ENCODE measurements around the gene NALCN.

NALCN gene

GRCh38 chr13:101408154-101408553 lies 8.2 kb downstream of the NALCN start:
- Histone ChIP-seq H3K9ac (ENCODE audit: low read length) (no peak overlapping the region), H3K4me3 (ENCODE audit: low read length) (no peak overlapping the region), H3K27ac (ENCODE audit: low read depth, low read length) (no peak overlapping the region), H3K4me1 (ENCODE audit: control insufficient read depth, insufficient read depth, low read length) (no peaks in the 10 kb centered on the region), H3K27me3 (ENCODE audit: control insufficient read depth, insufficient read depth, low read length) (no peaks in the 10 kb centered on the region), H3K36me3 (ENCODE audit: control insufficient read depth, insufficient read depth, low read length) (no peaks in the 10 kb centered on the region)

GRCh38 chr13:101406791-101407190 lies 9.5 kb downstream of the NALCN start:
- H3K36me3 ChIP-seq (ENCODE audit: control insufficient read depth, insufficient read depth, low read length) = no peaks in the 10 kb centered on the region
- H3K27me3 ChIP-seq (ENCODE audit: control insufficient read depth, insufficient read depth, low read length) = no peaks in the 10 kb centered on the region
- no peak overlapping the region for H3K9ac ChIP-seq (ENCODE audit: low read length)
- H3K4me1 ChIP-seq (ENCODE audit: control insufficient read depth, insufficient read depth, low read length) = no peaks in the 10 kb centered on the region
- no peak overlapping the region for H3K27ac ChIP-seq (ENCODE audit: low read depth, low read length)
- H3K4me3 ChIP-seq (ENCODE audit: low read length) = no peak overlapping the region

- Histone ChIP-seq H3K27me3 (ENCODE audit: control insufficient read depth, insufficient read depth, low read length) (no peaks in the 10 kb centered on the region), H3K4me1 (ENCODE audit: control insufficient read depth, insufficient read depth, low read length) (no peaks in the 10 kb centered on the region), H3K4me3 (ENCODE audit: low read length) (no peak overlapping the region), H3K36me3 (ENCODE audit: control insufficient read depth, insufficient read depth, low read length) (no peaks in the 10 kb centered on the region), H3K9ac (ENCODE audit: low read length) (no peak overlapping the region), H3K27ac (ENCODE audit: low read depth, low read length) (no peak overlapping the region)
These were observed 15.1 kb downstream of the NALCN start for GRCh38 chr13:101401196-101401595.

- Histone ChIP-seq H3K27ac (ENCODE audit: low read depth, low read length) (no peak overlapping the region), H3K9ac (ENCODE audit: low read length) (no peak overlapping the region), H3K27me3 (ENCODE audit: control insufficient read depth, insufficient read depth, low read length) (no peaks in the 10 kb centered on the region), H3K4me3 (ENCODE audit: low read length) (no peak overlapping the region), H3K36me3 (ENCODE audit: control insufficient read depth, insufficient read depth, low read length) (no peaks in the 10 kb centered on the region), H3K4me1 (ENCODE audit: control insufficient read depth, insufficient read depth, low read length) (no peaks in the 10 kb centered on the region)
These were observed 16.9 kb downstream of the NALCN start for GRCh38 chr13:101399365-101399764.

GRCh38 chr13:101398920-101399319 lies 17.4 kb downstream of the NALCN start:
- no peak overlapping the region for H3K27ac ChIP-seq (ENCODE audit: low read depth, low read length)
- H3K4me3 ChIP-seq (ENCODE audit: low read length) = no peak overlapping the region
- no peak overlapping the region for H3K9ac ChIP-seq (ENCODE audit: low read length)

GRCh38 chr13:101398191-101398590 lies 18.1 kb downstream of the NALCN start:
- H3K4me3 ChIP-seq (ENCODE audit: low read length) = no peak overlapping the region
- H3K9ac ChIP-seq (ENCODE audit: low read length) = no peak overlapping the region

More at GRCh38 chr13:101398920-101399319, 17.4 kb downstream of the NALCN start:
- Histone ChIP-seq H3K4me1 (ENCODE audit: control insufficient read depth, insufficient read depth, low read length) (no peaks in the 10 kb centered on the region), H3K36me3 (ENCODE audit: control insufficient read depth, insufficient read depth, low read length) (no peaks in the 10 kb centered on the region), H3K27me3 (ENCODE audit: control insufficient read depth, insufficient read depth, low read length) (no peaks in the 10 kb centered on the region)

GRCh38 chr13:101397742-101398141 lies 18.6 kb downstream of the NALCN start:
- H3K27me3 ChIP-seq (ENCODE audit: control insufficient read depth, insufficient read depth, low read length) = no peaks in the 10 kb centered on the region
- H3K36me3 ChIP-seq (ENCODE audit: control insufficient read depth, insufficient read depth, low read length) = no peaks in the 10 kb centered on the region
- H3K9ac ChIP-seq (ENCODE audit: low read length) = no peak overlapping the region
- no peak overlapping the region for H3K4me3 ChIP-seq (ENCODE audit: low read length)
- no peak overlapping the region for H3K27ac ChIP-seq (ENCODE audit: low read depth, low read length)
- no peaks in the 10 kb centered on the region for H3K4me1 ChIP-seq (ENCODE audit: control insufficient read depth, insufficient read depth, low read length)

More at GRCh38 chr13:101398191-101398590, 18.1 kb downstream of the NALCN start:
- H3K27me3 ChIP-seq (ENCODE audit: control insufficient read depth, insufficient read depth, low read length) = no peaks in the 10 kb centered on the region
- H3K36me3 ChIP-seq (ENCODE audit: control insufficient read depth, insufficient read depth, low read length) = no peaks in the 10 kb centered on the region
- H3K27ac ChIP-seq (ENCODE audit: low read depth, low read length) = no peak overlapping the region
- no peaks in the 10 kb centered on the region for H3K4me1 ChIP-seq (ENCODE audit: control insufficient read depth, insufficient read depth, low read length)

GRCh38 chr13:101394605-101395004 lies 21.7 kb downstream of the NALCN start:
- no peaks in the 10 kb centered on the region for H3K36me3 ChIP-seq (ENCODE audit: control insufficient read depth, insufficient read depth, low read length)
- no peaks in the 10 kb centered on the region for H3K4me1 ChIP-seq (ENCODE audit: control insufficient read depth, insufficient read depth, low read length)
- no peaks in the 10 kb centered on the region for H3K27me3 ChIP-seq (ENCODE audit: control insufficient read depth, insufficient read depth, low read length)
- no peak overlapping the region for H3K4me3 ChIP-seq (ENCODE audit: low read length)
- H3K27ac ChIP-seq (ENCODE audit: low read depth, low read length) = no peak overlapping the region
- H3K9ac ChIP-seq (ENCODE audit: low read length) = no peak overlapping the region

GRCh38 chr13:101393140-101393539 lies 23.2 kb downstream of the NALCN start:
- H3K27me3 ChIP-seq (ENCODE audit: control insufficient read depth, insufficient read depth, low read length) = no peaks in the 10 kb centered on the region
- H3K9ac ChIP-seq (ENCODE audit: low read length) = no peak overlapping the region
- H3K4me1 ChIP-seq (ENCODE audit: control insufficient read depth, insufficient read depth, low read length) = no peaks in the 10 kb centered on the region
- H3K36me3 ChIP-seq (ENCODE audit: control insufficient read depth, insufficient read depth, low read length) = no peaks in the 10 kb centered on the region
- H3K27ac ChIP-seq (ENCODE audit: low read depth, low read length) = no peak overlapping the region
- no peak overlapping the region for H3K4me3 ChIP-seq (ENCODE audit: low read length)

- Histone ChIP-seq H3K27ac (ENCODE audit: low read depth, low read length) (no peak overlapping the region), H3K4me1 (ENCODE audit: control insufficient read depth, insufficient read depth, low read length) (no peaks in the 10 kb centered on the region), H3K9ac (ENCODE audit: low read length) (no peak overlapping the region), H3K4me3 (ENCODE audit: low read length) (no peak overlapping the region), H3K36me3 (ENCODE audit: control insufficient read depth, insufficient read depth, low read length) (no peaks in the 10 kb centered on the region), H3K27me3 (ENCODE audit: control insufficient read depth, insufficient read depth, low read length) (no peaks in the 10 kb centered on the region)
These were observed 25.8 kb downstream of the NALCN start for GRCh38 chr13:101390461-101390860.

GRCh38 chr13:101384929-101385328 lies 31.4 kb downstream of the NALCN start:
- no peak overlapping the region for H3K9ac ChIP-seq (ENCODE audit: low read length)
- no peaks in the 10 kb centered on the region for H3K36me3 ChIP-seq (ENCODE audit: control insufficient read depth, insufficient read depth, low read length)
- no peak overlapping the region for H3K27ac ChIP-seq (ENCODE audit: low read depth, low read length)
- no peak overlapping the region for H3K4me3 ChIP-seq (ENCODE audit: low read length)
- H3K27me3 ChIP-seq (ENCODE audit: control insufficient read depth, insufficient read depth, low read length) = no peaks in the 10 kb centered on the region
- no peaks in the 10 kb centered on the region for H3K4me1 ChIP-seq (ENCODE audit: control insufficient read depth, insufficient read depth, low read length)

- H3K36me3 ChIP-seq (ENCODE audit: control insufficient read depth, insufficient read depth, low read length) = no peaks in the 10 kb centered on the region
- no peak overlapping the region for H3K4me3 ChIP-seq (ENCODE audit: low read length)
- no peak overlapping the region for H3K27ac ChIP-seq (ENCODE audit: low read depth, low read length)
- H3K9ac ChIP-seq (ENCODE audit: low read length) = no peak overlapping the region
- H3K27me3 ChIP-seq (ENCODE audit: control insufficient read depth, insufficient read depth, low read length) = no peaks in the 10 kb centered on the region
- H3K4me1 ChIP-seq (ENCODE audit: control insufficient read depth, insufficient read depth, low read length) = no peaks in the 10 kb centered on the region
These were observed 32.7 kb downstream of the NALCN start for GRCh38 chr13:101383595-101383994.

- no peaks in the 10 kb centered on the region for H3K27me3 ChIP-seq (ENCODE audit: control insufficient read depth, insufficient read depth, low read length)
These were observed 33.6 kb downstream of the NALCN start for GRCh38 chr13:101382701-101383100.

More at GRCh38 chr13:101382701-101383100, 33.6 kb downstream of the NALCN start:
- no peak overlapping the region for H3K9ac ChIP-seq (ENCODE audit: low read length)
- H3K27ac ChIP-seq (ENCODE audit: low read depth, low read length) = no peak overlapping the region
- no peaks in the 10 kb centered on the region for H3K4me1 ChIP-seq (ENCODE audit: control insufficient read depth, insufficient read depth, low read length)
- H3K4me3 ChIP-seq (ENCODE audit: low read length) = no peak overlapping the region
- no peaks in the 10 kb centered on the region for H3K36me3 ChIP-seq (ENCODE audit: control insufficient read depth, insufficient read depth, low read length)

Data from rectal smooth muscle tissue (tissue), 1 donor.